ENCODE measurements around the gene PCDHA6. TPM values are rescaled to one million over a fixed set of nuclear protein-coding genes. Genes with fewer than 3 reads are reported as not detected.
"Not testable (repeated sequence)": the region's sequence is repeated elsewhere in the genome, so short reads cannot be mapped to it uniquely, and the experiment has no call there.

PCDHA6 gene
- total RNA-seq, 4 donors from 2014 or later: 0.64 to 3.0 (median 1.2) TPM; not detected in 1

- H3K9me3 ChIP-seq: peaks cover 11 to 41% of the 10 kb centered on the region in 2 donors
- H3K27ac ChIP-seq: no peak overlapping the region
- TF ChIP-seq, protein P1, sequence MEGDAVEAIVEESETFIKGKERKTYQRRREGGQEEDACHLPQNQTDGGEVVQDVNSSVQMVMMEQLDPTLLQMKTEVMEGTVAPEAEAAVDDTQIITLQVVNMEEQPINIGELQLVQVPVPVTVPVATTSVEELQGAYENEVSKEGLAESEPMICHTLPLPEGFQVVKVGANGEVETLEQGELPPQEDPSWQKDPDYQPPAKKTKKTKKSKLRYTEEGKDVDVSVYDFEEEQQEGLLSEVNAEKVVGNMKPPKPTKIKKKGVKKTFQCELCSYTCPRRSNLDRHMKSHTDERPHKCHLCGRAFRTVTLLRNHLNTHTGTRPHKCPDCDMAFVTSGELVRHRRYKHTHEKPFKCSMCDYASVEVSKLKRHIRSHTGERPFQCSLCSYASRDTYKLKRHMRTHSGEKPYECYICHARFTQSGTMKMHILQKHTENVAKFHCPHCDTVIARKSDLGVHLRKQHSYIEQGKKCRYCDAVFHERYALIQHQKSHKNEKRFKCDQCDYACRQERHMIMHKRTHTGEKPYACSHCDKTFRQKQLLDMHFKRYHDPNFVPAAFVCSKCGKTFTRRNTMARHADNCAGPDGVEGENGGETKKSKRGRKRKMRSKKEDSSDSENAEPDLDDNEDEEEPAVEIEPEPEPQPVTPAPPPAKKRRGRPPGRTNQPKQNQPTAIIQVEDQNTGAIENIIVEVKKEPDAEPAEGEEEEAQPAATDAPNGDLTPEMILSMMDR (IDR thresholded peaks at IDR 0.05): no peak
- TF ChIP-seq POLR2AphosphoS5 (IDR thresholded peaks at IDR 0.05) (no peak), POLR2A (IDR thresholded peaks at IDR 0.05) (no peak), EP300 (IDR thresholded peaks at IDR 0.05; ENCODE audit: low read depth) (no peak)
- no peak for DNase-seq
- intact Hi-C loops (cut with DNase I; ENCODE audit: low total_unique reads): no loop called here
- peaks cover 36% of the 10 kb centered on the region for H3K27me3 ChIP-seq
- no peaks in the 10 kb centered on the region for H3K36me3 ChIP-seq
- no peak overlapping the region for H3K4me3 ChIP-seq
- no peaks in the 10 kb centered on the region for H3K4me1 ChIP-seq
- in situ Hi-C loops (cut with MboI; ENCODE audit: low pct_ligation_motif_present in 1 of 4, low pct_unique_long_range_greater_than_20kb in 1 of 4, low sequenced_read_pairs in 3 of 4): no loop called here
- WGBS, 2 donors (ENCODE audit: low coverage in 1 of 2): 22 to 44% methylated on average over 2 of the region's 2 CpGs
Observed at GRCh38 chr5:140791089-140791488, 36.7 kb upstream of the PCDHA6 start.

DNA sequence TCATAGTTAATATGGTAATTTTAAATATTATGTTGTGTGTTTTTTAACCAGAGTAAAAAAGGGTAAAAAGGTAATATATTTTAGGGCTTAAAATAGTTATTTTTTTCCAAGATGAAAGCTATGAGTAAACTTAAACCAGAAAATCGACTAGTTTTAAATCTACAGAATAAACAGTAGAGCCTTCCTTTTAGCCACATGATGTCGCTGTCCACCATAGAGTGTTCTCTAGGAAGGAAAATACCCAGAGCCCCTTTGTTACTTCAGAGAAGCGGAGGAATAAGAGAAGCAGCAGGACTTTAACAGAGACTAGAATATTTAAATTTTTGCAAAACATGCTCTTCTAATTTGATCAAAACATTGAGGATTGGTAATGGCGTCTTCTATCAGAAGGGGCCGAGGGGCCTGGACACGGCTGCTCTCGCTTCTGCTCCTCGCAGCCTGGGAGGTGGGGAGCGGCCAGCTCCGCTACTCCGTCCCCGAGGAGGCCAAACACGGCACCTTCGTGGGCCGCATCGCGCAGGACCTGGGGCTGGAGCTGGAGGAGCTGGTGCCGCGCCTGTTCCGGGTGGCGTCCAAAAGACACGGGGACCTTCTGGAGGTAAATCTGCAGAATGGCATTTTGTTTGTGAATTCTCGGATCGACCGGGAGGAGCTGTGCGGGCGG is 33.0 kb upstream of the PCDHA6 start, which contains the start of gene PCDHA2:
TSS of gene PCDHA2 (plus strand) at position 258 of the 664 bp plus-strand sequence.
- no peak for DNase-seq
- in situ Hi-C loops (cut with MboI; ENCODE audit: low pct_ligation_motif_present in 1 of 4, low pct_unique_long_range_greater_than_20kb in 1 of 4, low sequenced_read_pairs in 3 of 4): no loop called here
- no peak within 1 kb of the TSS for H3K4me3 ChIP-seq

DNA sequence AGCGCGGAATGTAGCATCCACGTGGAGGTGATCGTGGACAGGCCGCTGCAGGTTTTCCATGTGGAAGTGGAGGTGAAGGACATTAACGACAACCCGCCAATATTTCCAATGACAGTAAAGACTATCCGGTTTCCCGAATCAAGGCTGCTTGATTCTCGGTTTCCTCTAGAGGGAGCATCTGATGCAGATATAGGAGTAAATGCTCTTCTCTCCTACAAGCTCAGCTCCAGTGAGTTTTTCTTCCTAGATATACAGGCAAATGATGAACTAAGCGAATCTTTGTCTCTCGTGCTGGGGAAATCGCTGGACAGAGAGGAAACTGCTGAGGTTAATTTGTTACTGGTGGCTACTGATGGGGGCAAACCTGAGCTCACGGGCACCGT is 32.5 kb upstream of the PCDHA6 start:
- Histone ChIP-seq H3K4me3 (no peak overlapping the region), H3K9me3 (peaks cover 11 to 33% of the 10 kb centered on the region in 2 donors), H3K27me3 (peaks cover 24% of the 10 kb centered on the region), H3K36me3 (no peaks in the 10 kb centered on the region), H3K27ac (no peak overlapping the region), H3K4me1 (no peaks in the 10 kb centered on the region)
- WGBS, 2 donors (ENCODE audit: low coverage in 1 of 2): 52 to 55% methylated on average over 6 to 15 of the region's 15 CpGs
- no peak for DNase-seq
- in situ Hi-C loops (cut with MboI; ENCODE audit: low pct_ligation_motif_present in 1 of 4, low pct_unique_long_range_greater_than_20kb in 1 of 4, low sequenced_read_pairs in 3 of 4): no loop called here
- intact Hi-C loops (cut with DNase I; ENCODE audit: low total_unique reads): no loop called here
- TF ChIP-seq POLR2AphosphoS5 (IDR thresholded peaks at IDR 0.05) (no peak), POLR2A (IDR thresholded peaks at IDR 0.05) (no peak), EP300 (IDR thresholded peaks at IDR 0.05; ENCODE audit: low read depth) (no peak)
- TF ChIP-seq, protein P1 (IDR thresholded peaks at IDR 0.05): no peak

More for the DNA sequence above, 33.0 kb upstream of the PCDHA6 start, which contains the start of gene PCDHA2:
- WGBS, 2 donors (ENCODE audit: low coverage in 1 of 2): 27 to 56% methylated on average over 3 to 27 of the region's 27 CpGs
- peaks cover 25% of the 10 kb centered on the region for H3K27me3 ChIP-seq
- H3K9me3 ChIP-seq: peaks cover 11 to 32% of the 10 kb centered on the region in 2 donors
- TF ChIP-seq POLR2AphosphoS5 (IDR thresholded peaks at IDR 0.05) (no peak), POLR2A (IDR thresholded peaks at IDR 0.05) (no peak), EP300 (IDR thresholded peaks at IDR 0.05; ENCODE audit: low read depth) (no peak)
- TF ChIP-seq, protein P1 (IDR thresholded peaks at IDR 0.05): no peak
- H3K27ac ChIP-seq: no peak within 1 kb of the TSS
- H3K4me1 ChIP-seq: no peaks in the 10 kb centered on the region
- H3K36me3 ChIP-seq: no peaks in the 10 kb centered on the region
- intact Hi-C loops (cut with DNase I; ENCODE audit: low total_unique reads): no loop called here

DNA sequence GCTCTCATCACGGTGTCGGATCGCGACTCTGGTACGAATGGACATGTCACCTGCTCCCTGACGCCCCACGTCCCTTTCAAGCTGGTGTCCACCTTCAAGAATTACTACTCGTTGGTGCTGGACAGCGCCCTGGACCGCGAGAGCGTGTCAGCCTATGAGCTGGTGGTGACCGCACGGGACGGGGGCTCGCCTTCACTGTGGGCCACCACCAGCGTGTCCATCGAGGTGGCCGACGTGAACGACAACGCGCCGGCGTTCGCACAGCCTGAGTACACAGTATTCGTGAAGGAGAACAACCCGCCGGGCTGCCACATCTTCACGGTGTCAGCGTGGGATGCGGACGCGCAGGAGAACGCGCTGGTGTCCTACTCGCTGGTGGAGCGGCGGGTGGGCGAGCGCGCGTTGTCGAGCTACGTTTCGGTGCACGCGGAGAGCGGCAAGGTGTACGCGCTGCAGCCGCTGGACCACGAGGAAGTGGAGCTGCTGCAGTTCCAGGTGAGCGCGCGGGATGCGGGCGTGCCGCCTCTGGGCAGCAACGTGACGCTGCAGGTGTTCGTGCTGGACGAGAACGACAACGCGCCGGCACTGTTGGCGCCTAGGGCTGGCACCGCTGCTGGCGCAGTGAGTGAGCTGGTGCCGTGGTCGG is 31.6 kb upstream of the PCDHA6 start:
- H3K4me3 ChIP-seq; H3K4me1 ChIP-seq; DNase-seq; intact Hi-C loops (cut with DNase I; ENCODE audit: low total_unique reads); in situ Hi-C loops (cut with MboI; ENCODE audit: low pct_ligation_motif_present in 1 of 4, low pct_unique_long_range_greater_than_20kb in 1 of 4, low sequenced_read_pairs in 3 of 4); H3K36me3 ChIP-seq; H3K27ac ChIP-seq: not testable (repeated sequence)
- H3K9me3 ChIP-seq: peaks cover 15 to 37% of the 10 kb centered on the region in 2 donors
- 79 to 88% methylated on average over 17 to 66 of the region's 72 CpGs for WGBS, 2 donors (ENCODE audit: low coverage in 1 of 2)
- peaks cover 24% of the 10 kb centered on the region for H3K27me3 ChIP-seq
